IMR-90 (cell line): ENCODE data around the gene C11orf58.

ENCODE experiments used
- CTCF ChIP-seq: conservative IDR thresholded peaks from 2 replicates; pipeline ENCODE4 v1.5.1; 2012; ENCODE audit warnings: mild to moderate bottlenecking, low read depth, low read length, improper control_type of control experiment
- ELK1 ChIP-seq: fragments of 150-350 bp; IDR thresholded peaks from 2 replicates; pipeline ENCODE4 v1.6.1; 2016; ENCODE audit warnings: low read depth, mild to moderate bottlenecking, low read length, moderate library complexity, borderline replicate concordance
- MAFK ChIP-seq: IDR thresholded peaks from 2 replicates; pipeline ENCODE4 v1.6.1; 2012; ENCODE audit warnings: low read depth, low read length, improper control_type of control experiment
- MAZ ChIP-seq: IDR thresholded peaks from 2 replicates; pipeline ENCODE4 v1.6.1; 2012; ENCODE audit warnings: low read depth, mild to moderate bottlenecking, low read length, improper control_type of control experiment, moderate library complexity, borderline replicate concordance
- NFE2L2 ChIP-seq: fragments of 150-350 bp; IDR thresholded peaks from 2 replicates; pipeline ENCODE4 v1.6.1; 2016; ENCODE audit warnings: low read depth, mild to moderate bottlenecking, low read length
- POLR2A ChIP-seq: IDR thresholded peaks from 2 replicates; pipeline ENCODE4 v1.6.1; 2012; ENCODE audit warnings: mild to moderate bottlenecking, low read depth, low read length
- RAD21 ChIP-seq: IDR thresholded peaks from 2 replicates; pipeline ENCODE4 v1.6.1; 2012; ENCODE audit warnings: low read length, improper control_type of control experiment
- USF2 ChIP-seq: fragments of 150-350 bp; IDR thresholded peaks from 2 replicates; pipeline ENCODE4 v1.6.1; 2017; ENCODE audit warnings: mild to moderate bottlenecking, antibody characterized with exemption, low read length, low read depth

GRCh38 chr11:16781936-16782919, 43.8 kb downstream of the C11orf58 start:
- TF ChIP-seq CTCF, result no peak
- TF ChIP-seq USF2, result no peak
- no peak for TF ChIP-seq RAD21
- TF ChIP-seq POLR2A, result no peak
- no peak for TF ChIP-seq MAZ
- no peak for TF ChIP-seq ELK1
- TF ChIP-seq NFE2L2, result no peak
- no peak for TF ChIP-seq MAFK
